Suppressor macrophage (primary cell): Measurements from ENCODE around the gene FDPS.

Experiments
- DNase-seq, 4 experiments: peaks; one replicate each; pipeline ENCODE4 v3.0.0-alpha.2; 2020 to 2022
- total RNA-seq, 17 experiments: gene quantifications; one replicate each; lab custom pipeline; 2026; ENCODE audit warnings: mixed read lengths in 6 of 17, inconsistent platforms in 3 of 17; lab: John Stamatoyannopoulos, UW

FDPS gene
- 70.6 to 176 (median 131) reads per million in 17 experiments for total RNA-seq

DNA sequence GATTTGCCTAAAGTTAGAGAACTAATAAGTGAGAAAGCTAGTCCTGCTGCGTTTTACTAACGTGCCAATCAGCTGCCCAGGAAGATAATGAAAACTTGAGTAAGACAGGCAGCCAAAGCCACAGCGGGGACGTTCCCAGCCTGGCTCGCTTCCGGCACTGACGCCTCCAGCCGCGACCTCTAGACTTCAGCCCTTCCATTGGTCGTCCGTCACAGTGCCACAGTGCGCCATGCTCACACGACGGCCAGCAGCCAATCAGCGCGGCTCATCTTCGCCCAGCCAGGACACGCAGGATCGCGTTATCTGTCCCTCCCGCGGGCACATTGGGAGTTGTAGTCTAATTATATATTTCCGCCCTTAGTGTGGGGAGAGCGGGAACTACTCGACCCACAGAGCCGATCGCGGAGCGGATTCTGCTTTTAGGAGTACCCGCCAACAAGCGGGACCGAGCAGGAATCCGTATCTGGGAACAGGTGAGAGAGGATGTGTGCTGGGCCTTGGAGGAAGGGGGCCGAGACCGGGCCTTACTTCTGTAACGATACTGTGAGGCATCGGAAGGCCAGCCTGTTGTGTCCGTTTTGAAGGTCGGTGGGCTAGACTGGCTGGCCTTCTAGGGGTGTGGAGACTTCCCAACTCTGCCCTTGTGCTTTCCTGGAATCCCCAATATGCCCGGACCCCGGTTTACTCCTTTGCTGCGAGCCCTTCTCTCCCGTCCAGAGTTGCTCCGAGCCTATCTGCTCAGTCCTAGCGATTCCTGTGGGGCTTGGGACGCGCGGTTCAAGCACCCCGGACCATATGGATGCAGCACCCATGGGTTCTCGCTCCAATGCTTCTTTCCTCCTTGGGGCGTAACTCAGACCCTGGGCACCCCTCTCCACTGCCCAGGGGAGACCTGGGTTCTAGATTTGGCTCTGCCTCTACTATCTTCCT, at the start of gene FDPS:
Gene FDPS, plus strand, starts transcription at position 374 of the 930 bp plus-strand sequence. CDS start 924 bp downstream, outside the sequence.
- DNase-seq, result peak; percentile 99

DNA sequence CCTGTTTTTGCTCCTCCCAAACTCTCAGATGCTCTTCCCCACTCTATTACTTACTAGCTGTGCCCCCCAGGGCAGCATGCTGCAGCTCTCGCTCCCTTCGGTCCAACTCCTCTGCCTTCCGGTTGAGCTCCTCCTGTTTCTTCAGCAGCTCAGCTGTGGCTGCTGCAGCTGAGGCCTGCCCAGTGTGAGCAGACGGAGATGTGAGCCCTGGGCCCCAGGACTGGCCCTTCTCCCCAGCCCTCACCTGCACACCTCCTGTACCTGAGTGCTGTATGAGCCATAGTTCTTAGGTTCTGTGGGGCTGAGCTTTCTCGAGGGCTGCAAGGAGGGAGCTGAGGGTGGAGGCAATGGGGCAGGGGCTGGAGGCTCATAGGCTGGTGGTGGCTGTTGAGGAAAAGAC, 48.4 kb upstream of the FDPS start:
- DNase-seq, result no peak

DNA sequence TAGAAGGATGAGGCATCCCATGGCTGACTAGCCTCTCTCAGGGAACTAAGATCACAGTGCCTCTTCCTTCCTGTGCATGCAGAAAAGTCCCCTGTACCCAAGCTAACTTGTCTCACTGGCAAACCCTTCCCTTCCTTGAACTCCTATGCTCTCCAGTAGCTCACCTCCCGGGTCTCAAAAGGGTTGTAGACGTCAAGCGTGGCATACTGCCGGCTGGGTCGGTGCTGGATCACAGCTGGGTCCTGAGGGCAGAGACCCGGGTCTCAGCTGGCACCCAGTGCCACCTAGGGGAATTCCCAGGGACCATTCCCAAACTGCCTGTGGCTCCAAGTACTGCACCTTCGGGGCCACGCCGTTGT, 47.2 kb upstream of the FDPS start:
- peak in 2 of 4 experiments; percentile 29 to 44 for DNase-seq

DNA sequence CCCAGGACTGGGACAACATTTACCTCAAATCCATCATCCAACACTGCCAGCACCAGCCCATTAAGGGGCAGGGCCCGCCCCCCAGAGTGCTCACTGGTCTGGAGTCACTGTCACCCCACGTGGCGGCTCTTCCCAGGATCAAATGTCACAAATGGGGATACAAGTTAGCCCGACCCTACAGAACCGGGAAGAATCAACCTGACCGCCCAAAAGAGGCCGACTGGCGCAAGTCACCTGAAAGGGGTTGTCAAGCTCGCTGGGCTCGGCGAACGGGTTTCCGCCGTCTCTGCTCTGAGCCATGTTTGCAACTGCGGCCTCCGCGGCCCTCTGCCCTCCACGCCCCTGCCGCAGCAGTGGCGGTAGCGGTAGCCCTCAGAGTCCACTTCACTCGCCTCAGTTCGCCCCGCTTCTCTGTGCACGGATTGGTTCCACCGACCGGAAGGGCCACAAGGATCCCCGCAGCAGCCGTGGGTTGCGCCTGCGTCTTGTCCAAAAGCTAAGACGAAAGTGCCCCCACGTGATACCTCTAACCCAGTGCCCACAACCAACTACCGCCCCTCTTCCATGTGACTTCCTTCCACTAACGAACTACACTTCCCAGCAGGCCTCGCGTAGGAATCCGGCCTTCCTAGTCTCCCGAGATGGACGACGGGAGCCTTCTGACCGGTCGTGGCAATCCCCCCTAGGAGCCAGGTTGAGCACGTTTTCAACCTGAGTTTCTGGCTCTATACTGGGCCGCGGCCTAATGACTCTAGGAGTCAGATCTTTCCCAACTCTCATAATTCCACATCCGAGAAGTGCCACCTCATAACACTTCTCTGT, 46.6 kb upstream of the FDPS start, which contains the start of gene SCAMP3:
Gene SCAMP3, minus strand, starts transcription at position 509 of the 822 bp plus-strand sequence. Its CDS starts 209 bp downstream, at position 300.
- DNase-seq, result peak; percentile 97 to 99 (median 98)

DNA sequence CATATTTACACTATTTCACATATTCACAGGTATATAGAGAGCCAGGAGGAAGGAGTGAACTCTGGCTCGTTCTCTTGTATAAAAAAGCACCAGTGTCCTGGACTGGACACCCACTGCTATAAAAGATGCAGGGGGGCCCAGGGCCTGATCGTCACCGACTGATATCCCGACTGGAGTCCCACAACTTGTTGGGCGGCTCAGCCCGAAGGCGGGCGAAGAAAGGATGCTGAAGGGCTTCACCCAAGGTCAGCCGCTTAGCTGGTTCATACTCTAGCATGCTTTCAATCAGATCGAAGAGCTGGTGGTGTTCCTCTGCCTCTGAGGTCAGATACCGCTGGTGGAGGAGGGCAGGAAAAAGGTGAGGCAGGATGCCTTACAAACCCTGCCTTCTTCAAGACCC, 45.6 kb upstream of the FDPS start:
- DNase-seq, result no peak

DNA sequence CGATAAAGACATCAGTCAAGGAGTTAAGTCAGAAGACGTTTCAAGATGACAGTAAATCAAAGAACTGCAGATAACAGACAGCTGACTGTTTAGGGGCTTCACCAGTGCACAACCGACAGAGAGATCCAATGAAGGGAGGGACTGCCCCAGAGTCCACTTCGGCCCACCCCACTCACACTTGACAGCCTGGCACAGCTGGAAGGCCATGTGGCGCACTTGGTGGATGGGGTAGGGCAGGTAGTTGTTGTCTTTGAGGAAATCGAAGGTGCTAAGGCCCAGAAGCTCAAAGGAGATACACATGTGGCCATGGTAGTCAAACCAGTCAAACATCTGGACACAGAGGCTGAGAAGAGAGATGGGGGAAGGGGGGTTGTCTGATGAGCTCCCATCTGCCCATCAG, 42.1 kb upstream of the FDPS start:
- no peak for DNase-seq

DNA sequence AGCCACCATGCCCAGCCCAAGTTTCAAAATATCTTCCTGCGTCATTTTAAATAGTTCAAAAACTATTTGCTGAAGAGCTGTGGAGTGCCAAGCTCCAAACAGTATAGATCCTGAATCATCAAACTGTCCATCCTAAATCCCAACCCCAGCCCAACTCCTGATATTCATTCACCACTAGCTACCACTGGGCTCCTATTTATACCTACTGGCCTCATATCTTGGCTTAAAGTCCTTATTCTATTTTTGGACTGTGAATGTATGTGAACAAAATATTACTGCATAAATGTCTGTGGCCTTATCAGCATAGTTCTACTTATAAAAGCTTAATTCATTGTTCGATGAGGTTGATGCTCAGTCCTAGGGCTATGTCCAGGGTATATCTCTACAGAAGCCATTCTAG, 41.3 kb upstream of the FDPS start:
- DNase-seq, result no peak

DNA sequence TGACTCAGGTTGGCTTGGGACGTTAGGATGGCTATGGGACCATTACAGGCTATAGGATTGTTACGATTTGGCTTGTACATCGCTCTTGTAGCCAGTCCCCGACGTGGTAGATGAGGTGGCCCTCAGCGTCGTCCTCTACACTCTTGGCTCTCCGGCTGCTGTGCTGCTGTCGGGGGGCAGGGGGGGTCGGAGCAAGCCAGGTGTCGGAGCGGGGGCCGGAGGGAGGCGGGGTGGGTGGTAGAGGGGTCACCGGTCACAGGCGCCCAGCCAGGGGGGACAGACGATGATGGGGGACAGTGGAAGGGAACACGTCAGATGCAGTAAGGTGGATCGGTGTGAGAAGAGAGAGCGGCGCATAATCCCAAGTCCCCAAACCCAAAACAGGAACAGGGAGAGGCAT, 40.0 kb upstream of the FDPS start:
- DNase-seq, result no peak

DNA sequence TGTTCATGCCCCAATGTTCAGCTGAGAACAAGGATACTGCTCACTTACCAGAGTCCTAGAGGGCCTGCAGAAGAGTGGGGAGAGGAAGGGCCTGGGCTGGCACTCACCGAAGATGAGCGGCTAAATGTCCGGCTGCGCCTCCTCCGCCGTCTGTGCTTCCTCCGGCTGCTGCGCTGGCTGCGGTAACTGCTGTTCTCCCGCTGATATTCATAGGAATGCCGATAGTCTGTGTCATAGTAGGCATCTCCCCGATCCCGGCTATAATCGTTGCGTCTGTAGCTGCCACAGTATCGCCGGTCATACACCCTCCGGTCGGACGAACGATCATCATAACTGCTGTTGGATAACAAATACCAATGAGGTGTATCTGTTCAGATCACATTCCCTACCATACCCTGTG, 39.3 kb upstream of the FDPS start:
- DNase-seq, result no peak

DNA sequence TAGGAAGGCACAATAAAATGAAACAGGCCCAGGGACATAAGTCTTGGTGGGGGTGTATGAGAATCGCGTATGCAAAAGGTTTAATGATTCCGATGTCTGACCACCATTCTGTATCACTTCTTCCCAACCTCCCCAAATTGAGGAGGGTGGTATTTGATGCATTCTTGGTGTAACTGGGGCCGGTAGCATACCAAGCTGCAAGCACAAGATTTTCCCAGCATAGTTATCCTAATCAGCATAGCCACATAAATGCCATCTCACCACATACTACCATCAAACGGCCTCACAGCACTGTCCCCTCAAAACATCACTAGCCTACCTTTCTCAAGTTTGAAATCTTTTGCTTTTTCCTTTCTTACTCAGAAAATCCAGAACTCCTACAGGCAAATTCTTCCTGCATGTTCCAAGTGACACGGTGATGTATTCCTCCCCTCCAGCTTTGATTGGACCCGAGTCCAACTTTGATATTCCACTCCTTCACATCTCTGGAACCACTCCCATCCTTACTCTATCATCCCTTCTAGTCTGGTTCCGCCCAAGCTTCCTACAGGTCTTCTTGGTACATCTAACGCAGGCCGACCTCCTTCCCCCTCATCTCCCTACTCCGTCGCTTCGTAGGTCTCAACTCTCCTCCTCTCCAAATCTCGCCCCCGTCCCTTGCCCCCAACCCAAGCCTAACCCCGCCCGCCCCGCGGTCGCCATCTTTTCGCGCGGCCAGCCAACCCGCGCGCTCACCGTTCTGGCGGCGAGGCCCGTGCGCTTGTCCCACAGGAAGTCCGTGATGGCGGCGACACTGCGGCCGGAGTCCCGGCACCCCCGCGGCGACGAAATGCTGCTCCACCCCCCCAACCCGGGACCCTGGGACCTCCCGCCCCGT, 36.0 kb upstream of the FDPS start:
- DNase-seq, result peak in 1 of 4 experiments; percentile 56

DNA sequence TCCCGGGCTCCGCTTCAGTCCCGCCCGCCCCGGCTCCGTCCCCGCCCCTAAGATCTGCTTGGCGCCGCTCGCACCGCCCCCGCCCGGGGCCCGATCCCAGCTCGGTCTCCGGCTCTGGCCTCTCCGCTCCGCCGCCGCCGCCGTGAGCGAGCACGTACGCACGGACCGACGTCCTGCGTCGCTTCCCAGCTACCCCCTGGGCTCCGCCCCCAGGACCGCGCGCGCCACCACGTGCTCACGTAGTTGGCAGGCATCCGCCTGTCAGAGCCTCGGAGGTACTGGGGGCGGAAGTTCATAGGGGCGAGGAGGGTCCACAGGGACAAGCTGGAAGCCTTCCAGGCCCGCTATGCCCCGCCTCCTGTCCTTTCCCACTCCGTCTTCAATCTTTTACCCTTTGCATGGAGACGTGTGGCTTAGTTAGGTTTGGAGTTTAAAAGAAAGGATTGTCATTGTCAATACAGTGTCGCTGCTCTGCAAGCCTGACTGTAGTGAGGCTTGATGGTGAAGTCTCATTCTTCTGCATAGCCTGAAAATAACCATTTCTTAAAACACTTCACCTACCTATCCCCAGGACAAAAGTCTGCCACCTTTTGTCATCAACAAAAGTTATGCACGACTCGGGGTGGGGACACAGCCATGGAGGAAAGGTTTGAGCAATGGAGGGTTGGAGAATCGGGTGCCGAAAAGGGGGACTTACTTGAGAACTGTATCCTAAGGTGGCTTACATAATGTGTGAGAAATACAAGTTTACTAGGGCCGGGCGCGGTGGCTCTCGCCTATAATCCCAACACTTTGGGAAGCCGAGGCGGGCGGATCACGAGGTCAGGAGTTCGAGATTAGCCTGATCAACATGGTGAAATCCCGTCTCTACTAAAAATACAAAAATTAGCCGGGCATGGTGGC, 35.1 kb upstream of the FDPS start, which contains the start of gene CLK2:
Gene CLK2, minus strand, starts transcription at position 162 of the 903 bp plus-strand sequence. CDS start 2,527 bp downstream, outside the sequence.
- peak; percentile 97 to 99 (median 98) for DNase-seq

DNA sequence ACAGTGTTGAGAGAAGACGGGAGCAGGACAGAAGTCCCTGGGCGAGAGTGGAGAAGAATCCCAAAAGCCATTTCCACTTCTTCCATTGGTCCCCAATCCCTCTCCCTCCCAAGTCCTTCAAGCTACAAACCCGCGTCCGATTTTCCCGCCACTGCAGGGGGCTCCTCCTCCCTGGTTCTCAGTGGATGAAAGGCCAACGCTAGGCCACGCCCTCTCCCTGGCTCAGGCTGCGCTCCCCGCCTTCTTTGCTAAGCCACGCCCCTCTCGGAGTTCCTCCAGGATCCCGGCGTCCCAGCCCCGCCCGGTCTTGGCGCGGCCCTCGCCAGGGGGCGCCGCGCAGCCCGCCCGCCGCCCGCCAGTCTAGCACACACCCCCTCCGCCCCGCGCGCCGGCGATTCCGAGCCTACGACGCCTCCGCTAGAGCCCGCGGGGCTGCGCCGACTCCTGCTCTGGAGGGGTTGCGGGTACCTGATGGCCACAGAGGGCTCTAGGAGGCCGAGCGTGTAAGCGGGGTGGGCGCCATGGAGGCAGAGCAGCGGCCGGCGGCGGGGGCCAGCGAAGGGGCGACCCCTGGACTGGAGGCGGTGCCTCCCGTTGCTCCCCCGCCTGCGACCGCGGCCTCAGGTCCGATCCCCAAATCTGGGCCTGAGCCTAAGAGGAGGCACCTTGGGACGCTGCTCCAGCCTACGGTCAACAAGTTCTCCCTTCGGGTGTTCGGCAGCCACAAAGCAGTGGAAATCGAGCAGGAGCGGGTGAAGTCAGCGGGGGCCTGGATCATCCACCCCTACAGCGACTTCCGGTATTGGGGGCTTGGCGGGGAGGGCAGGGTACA, 31.4 kb upstream of the FDPS start, which contains the start of gene HCN3:
Gene HCN3, plus strand, starts transcription at position 394 of the 832 bp plus-strand sequence. Its CDS starts 128 bp downstream, at position 522.
- DNase-seq, result peak; percentile 98 to 99 (median 98)

DNA sequence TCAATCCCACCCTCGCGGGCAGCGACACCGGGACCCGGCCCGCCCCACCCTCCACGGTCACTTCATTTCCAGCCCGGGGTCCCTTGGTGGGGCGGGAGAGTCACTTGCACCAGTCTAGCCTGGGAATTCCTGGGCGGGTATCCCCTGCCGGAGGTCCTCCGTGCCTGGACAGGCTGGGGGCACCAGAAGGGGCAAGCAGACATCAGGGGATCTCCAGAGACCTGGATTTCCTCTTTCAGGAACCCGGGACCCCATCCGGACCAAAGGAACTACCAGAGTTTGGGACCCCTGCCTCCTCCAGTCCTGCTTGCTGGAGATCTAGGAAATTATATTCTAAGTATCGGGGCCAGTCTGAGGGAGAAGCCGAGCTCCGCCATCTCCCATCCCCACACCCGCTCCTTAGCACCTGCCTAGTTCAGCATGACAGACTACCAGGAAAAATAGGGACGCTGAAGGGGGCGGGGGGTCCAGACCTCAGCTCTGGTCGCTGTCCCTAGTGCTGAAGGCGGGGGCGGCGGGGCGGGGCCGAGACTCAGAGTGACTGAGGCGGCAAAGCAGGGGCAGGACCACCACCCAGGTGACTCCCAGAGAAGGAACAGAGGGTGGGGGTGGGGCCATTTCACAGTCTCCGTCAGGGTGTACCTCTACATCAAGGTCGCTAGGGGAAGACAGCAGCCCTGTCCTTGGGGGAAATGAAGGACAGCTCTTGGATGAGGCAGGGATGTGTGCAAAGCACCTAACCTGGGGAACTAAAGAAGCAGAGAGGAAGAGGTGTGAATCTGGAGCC, 30.6 kb upstream of the FDPS start:
- DNase-seq, result peak; percentile 24 to 55 (median 33)

DNA sequence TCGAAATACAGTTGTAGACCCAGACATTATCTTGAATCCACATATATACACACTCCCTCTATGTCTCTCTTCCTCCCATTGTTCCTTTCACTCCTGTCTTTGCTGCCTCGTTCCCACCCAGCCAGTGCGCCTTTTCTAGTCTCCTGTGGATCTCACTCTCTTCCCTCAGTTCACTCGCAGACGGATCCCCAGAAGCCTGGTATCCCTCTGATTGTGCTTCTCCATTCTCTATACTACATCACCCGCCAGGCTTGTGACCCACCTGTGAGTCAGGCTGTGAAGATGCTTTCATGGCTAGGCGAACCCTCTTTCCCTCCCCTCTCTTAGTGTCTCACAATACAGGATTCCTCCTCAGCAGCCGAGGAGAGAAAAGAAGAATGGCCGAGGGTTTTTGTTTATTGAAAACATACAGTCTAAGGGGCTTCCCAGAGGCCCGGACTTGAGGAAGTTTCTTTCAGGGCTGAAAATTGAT, 29.9 kb upstream of the FDPS start:
- DNase-seq, result no peak

DNA sequence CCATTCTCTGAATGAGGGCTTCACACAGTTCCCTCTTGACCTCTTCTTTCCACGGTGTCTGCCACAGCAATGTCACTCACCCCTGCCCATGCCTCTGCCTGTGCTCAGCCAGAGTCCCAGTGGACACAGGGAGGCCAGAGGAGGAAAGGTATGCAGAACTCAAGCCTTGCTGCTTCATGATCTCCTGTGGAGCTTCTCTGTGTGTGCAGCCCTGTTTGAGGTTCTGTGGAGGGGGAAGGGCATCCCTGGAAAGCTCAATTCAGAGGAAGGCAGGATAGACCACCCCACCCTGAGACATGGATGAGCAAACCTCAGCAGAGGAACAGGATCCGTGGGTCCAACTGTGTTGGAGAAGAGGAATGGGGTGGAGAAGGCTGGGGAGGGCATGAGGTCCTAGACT, 29.4 kb upstream of the FDPS start:
- no peak for DNase-seq

DNA sequence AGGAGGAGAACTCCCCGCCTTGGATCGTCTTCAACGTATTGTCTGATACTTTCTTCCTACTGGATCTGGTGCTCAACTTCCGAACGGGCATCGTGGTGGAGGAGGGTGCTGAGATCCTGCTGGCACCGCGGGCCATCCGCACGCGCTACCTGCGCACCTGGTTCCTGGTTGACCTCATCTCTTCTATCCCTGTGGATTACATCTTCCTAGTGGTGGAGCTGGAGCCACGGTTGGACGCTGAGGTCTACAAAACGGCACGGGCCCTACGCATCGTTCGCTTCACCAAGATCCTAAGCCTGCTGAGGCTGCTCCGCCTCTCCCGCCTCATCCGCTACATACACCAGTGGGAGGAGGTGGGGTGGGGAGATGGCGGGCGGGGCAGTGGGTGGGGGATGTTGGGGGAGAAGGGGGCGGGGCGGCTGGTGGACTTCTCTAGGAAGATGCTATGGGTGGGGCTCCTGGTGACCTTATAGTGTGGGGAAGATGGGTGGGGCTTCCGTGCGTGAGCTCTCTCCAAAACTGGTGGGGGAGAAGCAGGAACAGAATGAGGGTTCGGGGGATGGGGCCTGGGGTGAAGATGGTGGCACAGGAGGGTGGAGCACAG, 26.1 kb upstream of the FDPS start:
- DNase-seq, result no peak

DNA sequence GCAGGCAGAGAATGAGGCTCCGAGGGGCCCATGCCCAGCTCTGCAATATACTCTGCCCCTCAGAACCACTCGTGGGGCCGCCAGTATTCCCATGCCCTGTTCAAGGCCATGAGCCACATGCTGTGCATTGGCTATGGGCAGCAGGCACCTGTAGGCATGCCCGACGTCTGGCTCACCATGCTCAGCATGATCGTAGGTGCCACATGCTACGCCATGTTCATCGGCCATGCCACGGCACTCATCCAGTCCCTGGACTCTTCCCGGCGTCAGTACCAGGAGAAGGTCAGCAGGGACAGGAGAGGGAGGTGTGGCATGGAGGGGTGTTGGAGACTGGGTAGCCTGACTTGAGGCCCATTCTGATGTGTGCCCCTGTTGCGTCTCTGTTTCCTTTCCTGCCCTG, 24.2 kb upstream of the FDPS start:
- no peak for DNase-seq

DNA sequence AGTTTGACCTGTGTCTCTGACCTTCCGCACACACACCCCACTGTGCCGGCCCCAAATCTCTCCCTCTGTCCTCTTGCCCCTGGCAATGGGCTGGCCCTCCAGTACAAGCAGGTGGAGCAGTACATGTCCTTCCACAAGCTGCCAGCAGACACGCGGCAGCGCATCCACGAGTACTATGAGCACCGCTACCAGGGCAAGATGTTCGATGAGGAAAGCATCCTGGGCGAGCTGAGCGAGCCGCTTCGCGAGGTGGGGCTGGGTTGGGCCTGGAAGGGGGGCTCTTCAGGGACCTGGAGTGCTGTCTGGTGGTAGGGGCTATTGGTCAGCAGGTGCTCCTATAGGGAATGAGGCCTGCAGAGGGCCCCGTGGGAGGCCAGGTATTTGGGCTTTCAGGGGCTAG, 23.6 kb upstream of the FDPS start:
- no peak for DNase-seq
